Glutamatergic neuron (in vitro differentiated cells): ENCODE measurements around the gene ABO. TPM values are rescaled to one million over a fixed set of nuclear protein-coding genes. Genes with fewer than 3 reads are reported as not detected.
"Not testable (repeated sequence)": the region's sequence is repeated elsewhere in the genome, so short reads cannot be mapped to it uniquely, and the experiment has no call there.

Source experiments
- DNase-seq: peaks from one replicate; pipeline ENCODE4 v3.0.0; 2022
- H3K27ac Mint-ChIP-seq: one replicate; pipeline ENCODE4 v1.8.0; 2020; ENCODE audit warnings: mild to moderate bottlenecking, mixed read lengths, inconsistent platforms; ENCODE audit not compliant: unreplicated experiment
- H3K27me3 Mint-ChIP-seq: one replicate; pipeline ENCODE4 v1.8.0; 2020; ENCODE audit warnings: mild to moderate bottlenecking, moderate library complexity, mixed read lengths, inconsistent platforms; ENCODE audit not compliant: unreplicated experiment
- H3K36me3 Mint-ChIP-seq: one replicate; pipeline ENCODE4 v1.8.0; 2020; ENCODE audit warnings: mild to moderate bottlenecking, mixed read lengths, inconsistent platforms; ENCODE audit not compliant: unreplicated experiment
- H3K4me1 Mint-ChIP-seq: one replicate; pipeline ENCODE4 v1.8.0; 2020; ENCODE audit warnings: mild to moderate bottlenecking, low read depth, mixed read lengths, inconsistent platforms; ENCODE audit not compliant: unreplicated experiment
- H3K4me3 Mint-ChIP-seq: one replicate; pipeline ENCODE4 v1.8.0; 2020; ENCODE audit warnings: mild to moderate bottlenecking, mixed read lengths, inconsistent platforms; ENCODE audit not compliant: unreplicated experiment
- H3K9me3 Mint-ChIP-seq: one replicate; pipeline ENCODE4 v1.8.0; 2020; ENCODE audit warnings: mild to moderate bottlenecking, moderate library complexity, mixed read lengths, inconsistent platforms; ENCODE audit not compliant: unreplicated experiment
- total RNA-seq: library from RNA; stranded (reverse); fragmentation: NEBNext Ultra II Directional; extraction: Animal tissue kit (Norgen Biotek cat#: 25700); gene quantifications from one replicate; pipeline ENCODE4 v1.2.1, GENCODE V29; 2021; ENCODE audit not compliant: unreplicated experiment
- TF ChIP-seq, protein P1 (sequence below): fragments of 200-600 bp; sonication (generic); IDR thresholded peaks from one replicate; pipeline ENCODE4 v1.5.0; 2021; ENCODE audit not compliant: partially characterized antibody, unreplicated experiment

Gene ABO
- total RNA-seq, 1 donor from 2014 or later = not detected

DNA sequence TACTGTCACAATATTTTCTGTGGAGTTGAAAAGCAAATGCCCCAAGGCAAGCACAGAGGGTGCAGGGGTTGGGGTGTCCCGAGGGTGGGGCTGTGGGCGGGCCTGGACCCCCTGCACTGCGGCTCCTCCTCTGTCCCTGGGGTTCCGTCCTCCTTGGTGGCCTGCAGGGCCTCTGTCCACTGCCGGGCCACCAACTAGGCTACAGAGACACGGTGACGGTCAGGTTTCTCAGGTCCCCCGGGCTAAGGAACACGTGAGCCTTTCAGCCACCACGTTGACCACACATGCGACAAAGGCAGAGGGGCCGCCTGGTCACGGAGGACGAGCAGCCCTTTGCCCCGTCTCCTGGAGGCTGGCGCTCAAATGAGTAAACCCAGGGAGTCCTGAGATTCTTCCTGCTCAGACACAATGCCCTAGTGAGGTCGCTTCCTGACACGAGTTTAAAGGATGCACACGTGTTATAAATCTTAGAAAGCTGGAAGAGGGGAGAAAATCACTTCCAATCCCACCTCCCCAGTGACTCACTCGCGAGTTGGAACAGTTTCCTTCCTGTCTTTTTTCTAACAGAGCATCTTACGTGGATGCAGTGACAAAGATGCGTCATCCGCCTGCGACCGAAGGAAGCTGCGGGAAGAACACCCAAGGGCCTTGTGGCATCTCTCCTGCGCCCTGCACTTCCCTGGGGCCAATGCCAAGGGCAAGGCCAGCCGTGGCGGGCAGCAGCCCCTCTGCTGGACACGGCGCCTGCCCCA lies 41.1 kb downstream of the ABO start:
- no peak for DNase-seq
- Mint-ChIP-seq H3K4me3 (no peak overlapping the region), H3K36me3 (no peaks in the 10 kb centered on the region), H3K9me3 (peaks cover 16% of the 10 kb centered on the region), H3K27me3 (peaks cover 4% of the 10 kb centered on the region), H3K27ac (no peak overlapping the region), H3K4me1 (peaks cover 7% of the 10 kb centered on the region)
- TF ChIP-seq, protein P1, sequence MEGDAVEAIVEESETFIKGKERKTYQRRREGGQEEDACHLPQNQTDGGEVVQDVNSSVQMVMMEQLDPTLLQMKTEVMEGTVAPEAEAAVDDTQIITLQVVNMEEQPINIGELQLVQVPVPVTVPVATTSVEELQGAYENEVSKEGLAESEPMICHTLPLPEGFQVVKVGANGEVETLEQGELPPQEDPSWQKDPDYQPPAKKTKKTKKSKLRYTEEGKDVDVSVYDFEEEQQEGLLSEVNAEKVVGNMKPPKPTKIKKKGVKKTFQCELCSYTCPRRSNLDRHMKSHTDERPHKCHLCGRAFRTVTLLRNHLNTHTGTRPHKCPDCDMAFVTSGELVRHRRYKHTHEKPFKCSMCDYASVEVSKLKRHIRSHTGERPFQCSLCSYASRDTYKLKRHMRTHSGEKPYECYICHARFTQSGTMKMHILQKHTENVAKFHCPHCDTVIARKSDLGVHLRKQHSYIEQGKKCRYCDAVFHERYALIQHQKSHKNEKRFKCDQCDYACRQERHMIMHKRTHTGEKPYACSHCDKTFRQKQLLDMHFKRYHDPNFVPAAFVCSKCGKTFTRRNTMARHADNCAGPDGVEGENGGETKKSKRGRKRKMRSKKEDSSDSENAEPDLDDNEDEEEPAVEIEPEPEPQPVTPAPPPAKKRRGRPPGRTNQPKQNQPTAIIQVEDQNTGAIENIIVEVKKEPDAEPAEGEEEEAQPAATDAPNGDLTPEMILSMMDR = no peak

DNA sequence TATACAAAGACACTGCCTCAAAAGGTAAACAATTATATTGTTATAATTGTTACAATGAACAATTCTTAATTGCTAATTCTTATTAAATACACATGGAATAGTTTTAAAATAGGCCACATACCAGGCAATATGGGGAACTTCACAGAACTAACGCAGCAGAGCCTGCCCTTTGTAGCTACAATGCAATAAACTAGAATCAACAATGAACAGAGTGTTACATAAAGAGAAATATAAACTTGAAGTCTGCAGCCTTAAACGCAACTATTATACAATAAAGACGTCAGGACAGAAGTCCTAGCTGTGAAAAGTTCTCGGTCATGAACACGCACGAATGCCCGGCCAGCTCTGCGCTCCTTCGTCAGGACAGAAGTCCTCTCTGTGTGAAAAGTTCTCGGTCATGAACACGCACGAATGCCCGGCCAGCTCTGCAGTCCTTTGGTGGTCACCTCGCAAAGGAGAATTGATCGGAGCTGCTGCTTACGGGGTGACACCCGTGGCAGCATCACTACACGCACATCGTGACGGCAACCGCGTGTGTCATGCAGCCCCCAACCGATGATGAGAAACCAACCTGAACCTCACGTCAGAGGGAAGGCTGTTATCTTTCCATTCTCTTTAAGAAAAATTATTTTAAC lies 43.0 kb downstream of the ABO start:
- DNase-seq, H3K27me3 Mint-ChIP-seq, H3K27ac Mint-ChIP-seq, H3K36me3 Mint-ChIP-seq, H3K4me1 Mint-ChIP-seq, H3K4me3 Mint-ChIP-seq: not testable (repeated sequence)
- peaks cover 15% of the 10 kb centered on the region for H3K9me3 Mint-ChIP-seq

DNA sequence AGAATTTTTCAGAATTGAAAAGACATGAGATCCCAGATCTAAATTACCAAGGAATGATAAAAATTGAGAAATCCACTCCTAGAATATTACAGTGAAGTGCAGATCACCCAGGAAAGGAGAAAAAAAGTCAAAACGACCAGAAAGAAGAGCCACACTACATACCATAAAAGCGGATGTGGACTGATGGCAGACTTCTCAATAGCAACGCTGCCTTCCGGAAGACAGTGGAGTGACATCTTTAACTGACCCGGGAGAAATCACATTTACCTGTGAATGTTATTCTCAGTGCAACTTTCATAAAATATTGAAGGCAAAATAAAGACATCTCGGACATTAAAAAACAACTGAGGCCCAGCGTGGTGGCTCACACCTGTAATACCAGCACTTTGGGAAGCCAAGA lies 44.5 kb downstream of the ABO start:
- not testable (repeated sequence) for DNase-seq, H3K27me3 Mint-ChIP-seq, H3K27ac Mint-ChIP-seq, H3K4me1 Mint-ChIP-seq, H3K4me3 Mint-ChIP-seq, H3K36me3 Mint-ChIP-seq
- H3K9me3 Mint-ChIP-seq = peaks cover 14% of the 10 kb centered on the region

DNA sequence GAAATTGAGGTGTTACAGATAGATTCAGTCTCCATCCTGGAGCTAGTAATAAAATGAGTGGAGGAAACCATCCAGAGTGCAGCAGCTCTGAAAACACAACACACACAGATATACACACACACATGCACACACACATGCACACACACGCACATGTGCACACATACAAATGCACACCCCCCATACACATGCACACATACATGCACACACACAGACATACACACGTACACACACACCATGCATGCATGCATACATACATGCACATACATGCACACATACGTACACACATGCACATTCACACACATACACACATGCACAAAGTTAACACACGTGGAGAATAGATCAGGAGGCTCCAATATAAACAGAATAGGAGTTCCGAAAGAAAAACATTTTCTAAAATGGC lies 44.9 kb downstream of the ABO start:
- no peak overlapping the region for H3K27ac Mint-ChIP-seq
- peaks cover 14% of the 10 kb centered on the region for H3K9me3 Mint-ChIP-seq
- H3K4me3 Mint-ChIP-seq = no peak overlapping the region
- TF ChIP-seq, protein P1 = no peak
- no peaks in the 10 kb centered on the region for H3K27me3 Mint-ChIP-seq
- DNase-seq = no peak
- no peaks in the 10 kb centered on the region for H3K36me3 Mint-ChIP-seq
- H3K4me1 Mint-ChIP-seq = peaks cover 1% of the 10 kb centered on the region

DNA sequence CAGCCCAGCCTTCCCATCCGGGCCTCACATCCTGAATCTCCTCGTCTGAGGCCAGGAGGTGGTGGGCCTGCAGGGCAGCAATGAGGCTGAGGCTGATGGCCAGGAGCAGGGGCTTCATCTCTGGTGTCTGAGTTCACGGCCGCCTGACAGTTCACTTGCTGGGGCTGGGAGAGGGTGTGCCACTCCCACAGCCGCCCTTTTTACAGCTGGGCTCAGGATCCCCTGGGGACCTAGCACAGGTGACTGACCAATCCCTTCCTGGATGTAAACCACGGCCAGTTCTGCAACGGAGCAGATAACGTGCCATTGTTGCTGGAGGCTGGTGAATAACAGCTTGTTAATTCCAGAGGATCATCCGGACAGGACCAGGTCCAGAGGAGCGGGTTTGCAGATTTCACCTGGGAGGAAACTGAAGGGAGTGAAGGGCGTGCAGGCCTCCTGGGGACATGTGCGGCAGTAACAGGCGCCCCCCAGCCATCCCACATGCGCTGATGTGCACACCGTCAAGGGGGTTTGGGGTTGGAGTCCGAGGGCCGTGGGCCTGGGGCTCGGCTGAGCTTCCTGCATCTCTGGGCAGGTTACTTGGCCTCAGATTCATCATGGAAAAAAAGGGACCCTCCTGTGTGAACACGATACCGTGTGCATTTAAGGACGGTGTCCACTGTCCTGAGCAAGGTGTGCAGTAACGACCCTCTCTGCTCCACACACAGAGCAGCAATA lies 46.4 kb downstream of the ABO start:
- H3K27ac Mint-ChIP-seq, H3K4me3 Mint-ChIP-seq, H3K27me3 Mint-ChIP-seq, DNase-seq, H3K9me3 Mint-ChIP-seq, H3K36me3 Mint-ChIP-seq, H3K4me1 Mint-ChIP-seq: not testable (repeated sequence)

DNA sequence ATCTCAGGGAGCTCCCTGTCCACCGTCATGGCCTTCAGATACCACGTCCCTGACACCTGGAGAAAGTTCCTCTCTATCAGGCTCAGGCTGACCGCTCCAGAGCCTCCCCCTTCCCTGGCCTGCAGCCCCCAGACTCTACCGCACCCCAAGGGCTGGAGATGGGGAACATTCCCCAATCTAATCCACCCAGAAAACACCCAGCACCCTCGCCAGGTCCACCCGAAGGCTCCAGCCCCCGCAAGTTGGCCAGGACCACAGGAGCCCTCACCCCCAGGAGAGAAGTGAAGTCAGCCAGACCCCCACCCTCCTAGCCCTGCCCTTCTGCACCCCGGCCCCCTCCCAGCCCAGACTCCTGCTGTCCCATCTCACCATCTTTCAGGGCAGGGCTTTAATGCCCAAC lies 47.0 kb downstream of the ABO start:
- H3K4me3 Mint-ChIP-seq, H3K27me3 Mint-ChIP-seq, DNase-seq, H3K27ac Mint-ChIP-seq, H3K36me3 Mint-ChIP-seq, H3K9me3 Mint-ChIP-seq, H3K4me1 Mint-ChIP-seq: not testable (repeated sequence)
